ENCODE measurements around the gene NR1I3. TPM values are rescaled to one million over a fixed set of nuclear protein-coding genes. Genes with fewer than 3 reads are reported as not detected.
"Not testable (repeated sequence)": the region's sequence is repeated elsewhere in the genome, so short reads cannot be mapped to it uniquely, and the experiment has no call there.

Gene NR1I3
- polyA plus RNA-seq, 2 of the 4 experiments (the other 2 are of a cell fraction): not detected

DNA sequence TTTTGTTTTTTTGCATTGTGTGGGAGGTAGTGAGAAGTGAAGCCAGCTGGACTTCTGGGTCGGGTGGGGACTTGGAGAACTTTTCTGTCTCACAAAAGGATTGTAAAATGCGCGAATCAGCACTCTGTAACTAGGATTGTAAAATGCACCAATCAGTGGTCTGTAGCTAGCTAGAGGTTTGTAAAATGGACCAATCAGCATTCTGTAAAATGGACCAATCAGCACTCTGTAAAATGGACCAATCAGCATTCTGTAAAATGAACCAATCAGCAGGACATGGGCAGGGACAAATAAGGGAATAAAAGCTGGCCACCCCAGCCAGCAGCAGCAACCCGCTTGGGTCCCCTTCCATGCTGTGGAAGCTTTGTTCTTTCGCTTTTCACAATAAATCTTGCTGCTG lies 12.1 kb upstream of the NR1I3 start:
- 70% methylated on average over 5 of the region's 5 CpGs for WGBS (ENCODE audit: missing lambda C conversion rate)
- peak; percentile 74 for TF ChIP-seq MAFK (IDR thresholded peaks at IDR 0.05; ENCODE audit: partially characterized antibody)
- POLR2A ChIA-PET; H3K4me2 ChIP-seq; H3K9me3 ChIP-seq; DNase-seq (ENCODE audit: low read depth in 1 of 2, low spot score in 1 of 2); H3K4me3 ChIP-seq; H3K4me1 ChIP-seq; FAIRE-seq; H3K27ac ChIP-seq; ATAC-seq: not testable (repeated sequence)
- CTCF ChIA-PET: interaction anchor here (0.6 to 4.1 kb wide), 10 partner anchors 8 to 132 kb away, joined by 3 to 24 read pairs (median 3); partner anchors contain the start of genes NR1I3, PCP4L1 and TOMM40L

- ATAC-seq: no peak
- H3K4me3 ChIP-seq: no peak overlapping the region
- ChIA-PET CTCF (interaction anchor here (1.7 kb wide), 1 partner anchor 130 kb away, joined by 3 read pairs; no protein-coding TSS in a partner anchor), POLR2A (no interaction called here)
- no peaks in the 10 kb centered on the region for H3K4me1 ChIP-seq
- DNase-seq (ENCODE audit: low read depth in 1 of 2, low spot score in 1 of 2): no peak
- TF ChIP-seq MYC (IDR thresholded peaks at IDR 0.05; ENCODE audit: borderline replicate concordance, low read length) (no peak), NFE2L2 (conservative IDR thresholded peaks at IDR 0.05; ENCODE audit: low read length) (no peak), KDM5A (IDR thresholded peaks at IDR 0.05) (no peak), RFX5 (IDR thresholded peaks at IDR 0.05) (no peak)
- TF ChIP-seq, protein P1, sequence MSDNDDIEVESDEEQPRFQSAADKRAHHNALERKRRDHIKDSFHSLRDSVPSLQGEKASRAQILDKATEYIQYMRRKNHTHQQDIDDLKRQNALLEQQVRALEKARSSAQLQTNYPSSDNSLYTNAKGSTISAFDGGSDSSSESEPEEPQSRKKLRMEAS (IDR thresholded peaks at IDR 0.05): no peak
- 72% methylated on average over 4 of the region's 4 CpGs for WGBS (ENCODE audit: missing lambda C conversion rate)
- H3K9me3 ChIP-seq: no peaks in the 10 kb centered on the region; the same call in 2 of the 3 replicates
- no peak overlapping the region for H3K27ac ChIP-seq
- FAIRE-seq: no peak
- H3K4me2 ChIP-seq: no peak overlapping the region
Measured at GRCh38 chr1:161244888-161245287, 6.9 kb upstream of the NR1I3 start.

DNA sequence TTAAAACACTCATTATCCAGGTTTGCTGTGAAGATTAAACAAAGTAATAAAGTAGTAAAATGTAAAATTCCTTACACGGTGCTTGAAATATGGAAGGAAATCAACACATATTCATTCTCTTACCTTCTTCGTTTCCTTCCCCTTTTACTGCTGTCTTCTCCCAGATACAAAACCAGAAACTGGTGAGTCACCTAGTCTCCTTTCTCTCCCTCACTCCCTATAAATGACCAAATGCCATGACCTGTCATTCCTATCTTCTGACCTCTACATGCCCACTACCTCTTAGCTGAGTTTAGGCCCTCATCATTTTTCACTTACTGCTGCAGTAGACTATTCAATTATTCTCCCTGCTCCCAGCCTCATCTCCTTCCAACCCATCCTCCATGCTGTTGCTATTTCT lies 4.3 kb upstream of the NR1I3 start:
- ATAC-seq (no peak), FAIRE-seq (no peak), DNase-seq (ENCODE audit: low read depth in 1 of 2, low spot score in 1 of 2) (no peak)
- no peaks in the 10 kb centered on the region for H3K4me1 ChIP-seq
- no peak overlapping the region for H3K4me2 ChIP-seq
- no peak overlapping the region for H3K27ac ChIP-seq
- POLR2A ChIA-PET: no interaction called here
- CTCF ChIA-PET: interaction anchor here (0.9 to 1.8 kb wide), 3 partner anchors 14 to 50 kb away, joined by 3 to 9 read pairs (median 4); no protein-coding TSS in a partner anchor
- H3K4me3 ChIP-seq: no peak overlapping the region
- 80% methylated on average over 2 of the region's 2 CpGs for WGBS (ENCODE audit: missing lambda C conversion rate)
- no peak for TF ChIP-seq MAFK (IDR thresholded peaks at IDR 0.05; ENCODE audit: partially characterized antibody)
- TF ChIP-seq FOSL2 (IDR thresholded peaks at IDR 0.05): no peak
- TF ChIP-seq FOSL2 (CRISPR knock-in tag; IDR thresholded peaks at IDR 0.05): no peak
- TF ChIP-seq CEBPB (IDR thresholded peaks at IDR 0.05): no peak
- no peak for TF ChIP-seq EP300 (IDR thresholded peaks at IDR 0.05)
- TF ChIP-seq ESRRA (IDR thresholded peaks at IDR 0.05; ENCODE audit: borderline replicate concordance, low read length): no peak
- no peak for TF ChIP-seq SMC3 (IDR thresholded peaks at IDR 0.05)
- TF ChIP-seq, protein P2, sequence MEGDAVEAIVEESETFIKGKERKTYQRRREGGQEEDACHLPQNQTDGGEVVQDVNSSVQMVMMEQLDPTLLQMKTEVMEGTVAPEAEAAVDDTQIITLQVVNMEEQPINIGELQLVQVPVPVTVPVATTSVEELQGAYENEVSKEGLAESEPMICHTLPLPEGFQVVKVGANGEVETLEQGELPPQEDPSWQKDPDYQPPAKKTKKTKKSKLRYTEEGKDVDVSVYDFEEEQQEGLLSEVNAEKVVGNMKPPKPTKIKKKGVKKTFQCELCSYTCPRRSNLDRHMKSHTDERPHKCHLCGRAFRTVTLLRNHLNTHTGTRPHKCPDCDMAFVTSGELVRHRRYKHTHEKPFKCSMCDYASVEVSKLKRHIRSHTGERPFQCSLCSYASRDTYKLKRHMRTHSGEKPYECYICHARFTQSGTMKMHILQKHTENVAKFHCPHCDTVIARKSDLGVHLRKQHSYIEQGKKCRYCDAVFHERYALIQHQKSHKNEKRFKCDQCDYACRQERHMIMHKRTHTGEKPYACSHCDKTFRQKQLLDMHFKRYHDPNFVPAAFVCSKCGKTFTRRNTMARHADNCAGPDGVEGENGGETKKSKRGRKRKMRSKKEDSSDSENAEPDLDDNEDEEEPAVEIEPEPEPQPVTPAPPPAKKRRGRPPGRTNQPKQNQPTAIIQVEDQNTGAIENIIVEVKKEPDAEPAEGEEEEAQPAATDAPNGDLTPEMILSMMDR (IDR thresholded peaks at IDR 0.05): no peak
- no peak for TF ChIP-seq SREBF2 (IDR thresholded peaks at IDR 0.05)
- TF ChIP-seq ATOH8 (CRISPR knock-in tag; IDR thresholded peaks at IDR 0.05; ENCODE audit: low read depth): no peak
- no peak for TF ChIP-seq PHF8 (IDR thresholded peaks at IDR 0.05; ENCODE audit: borderline replicate concordance, low read depth)
- TF ChIP-seq, protein P3, sequence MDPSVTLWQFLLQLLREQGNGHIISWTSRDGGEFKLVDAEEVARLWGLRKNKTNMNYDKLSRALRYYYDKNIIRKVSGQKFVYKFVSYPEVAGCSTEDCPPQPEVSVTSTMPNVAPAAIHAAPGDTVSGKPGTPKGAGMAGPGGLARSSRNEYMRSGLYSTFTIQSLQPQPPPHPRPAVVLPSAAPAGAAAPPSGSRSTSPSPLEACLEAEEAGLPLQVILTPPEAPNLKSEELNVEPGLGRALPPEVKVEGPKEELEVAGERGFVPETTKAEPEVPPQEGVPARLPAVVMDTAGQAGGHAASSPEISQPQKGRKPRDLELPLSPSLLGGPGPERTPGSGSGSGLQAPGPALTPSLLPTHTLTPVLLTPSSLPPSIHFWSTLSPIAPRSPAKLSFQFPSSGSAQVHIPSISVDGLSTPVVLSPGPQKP (IDR thresholded peaks at IDR 0.05; ENCODE audit: low read depth, low read length): no peak
- no peak for TF ChIP-seq ZSCAN20 (CRISPR knock-in tag; IDR thresholded peaks at IDR 0.05)
- TF ChIP-seq, protein P4, sequence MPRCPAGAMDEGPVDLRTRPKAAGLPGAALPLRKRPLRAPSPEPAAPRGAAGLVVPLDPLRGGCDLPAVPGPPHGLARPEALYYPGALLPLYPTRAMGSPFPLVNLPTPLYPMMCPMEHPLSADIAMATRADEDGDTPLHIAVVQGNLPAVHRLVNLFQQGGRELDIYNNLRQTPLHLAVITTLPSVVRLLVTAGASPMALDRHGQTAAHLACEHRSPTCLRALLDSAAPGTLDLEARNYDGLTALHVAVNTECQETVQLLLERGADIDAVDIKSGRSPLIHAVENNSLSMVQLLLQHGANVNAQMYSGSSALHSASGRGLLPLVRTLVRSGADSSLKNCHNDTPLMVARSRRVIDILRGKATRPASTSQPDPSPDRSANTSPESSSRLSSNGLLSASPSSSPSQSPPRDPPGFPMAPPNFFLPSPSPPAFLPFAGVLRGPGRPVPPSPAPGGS (IDR thresholded peaks at IDR 0.05): no peak
- TF ChIP-seq RFX5 (IDR thresholded peaks at IDR 0.05): no peak
- TF ChIP-seq, protein P5, sequence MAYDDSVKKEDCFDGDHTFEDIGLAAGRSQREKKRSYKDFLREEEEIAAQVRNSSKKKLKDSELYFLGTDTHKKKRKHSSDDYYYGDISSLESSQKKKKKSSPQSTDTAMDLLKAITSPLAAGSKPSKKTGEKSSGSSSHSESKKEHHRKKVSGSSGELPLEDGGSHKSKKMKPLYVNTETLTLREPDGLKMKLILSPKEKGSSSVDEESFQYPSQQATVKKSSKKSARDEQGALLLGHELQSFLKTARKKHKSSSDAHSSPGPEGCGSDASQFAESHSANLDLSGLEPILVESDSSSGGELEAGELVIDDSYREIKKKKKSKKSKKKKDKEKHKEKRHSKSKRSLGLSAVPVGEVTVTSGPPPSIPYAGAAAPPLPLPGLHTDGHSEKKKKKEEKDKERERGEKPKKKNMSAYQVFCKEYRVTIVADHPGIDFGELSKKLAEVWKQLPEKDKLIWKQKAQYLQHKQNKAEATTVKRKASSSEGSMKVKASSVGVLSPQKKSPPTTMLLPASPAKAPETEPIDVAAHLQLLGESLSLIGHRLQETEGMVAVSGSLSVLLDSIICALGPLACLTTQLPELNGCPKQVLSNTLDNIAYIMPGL (CRISPR knock-in tag; IDR thresholded peaks at IDR 0.05; ENCODE audit: borderline replicate concordance): no peak
- TF ChIP-seq HOXB5 (CRISPR knock-in tag; IDR thresholded peaks at IDR 0.05): no peak
- TF ChIP-seq, protein P1 (IDR thresholded peaks at IDR 0.05): no peak
- TF ChIP-seq HEYL (CRISPR knock-in tag; IDR thresholded peaks at IDR 0.05): no peak
- TF ChIP-seq HDAC2 (IDR thresholded peaks at IDR 0.05): no peak
- TF ChIP-seq CHD2 (IDR thresholded peaks at IDR 0.05; ENCODE audit: low read length, partially characterized antibody): no peak
- H3K9me3 ChIP-seq: no peaks in the 10 kb centered on the region
